ENCODE measurements around the gene NKAIN2. TPM values are rescaled to one million over a fixed set of nuclear protein-coding genes. Genes with fewer than 3 reads are reported as not detected.

NKAIN2 gene
- total and polyA plus RNA-seq, 12 donors: 0.07 to 3.0 (median 0.28) TPM; not detected in 1

DNA sequence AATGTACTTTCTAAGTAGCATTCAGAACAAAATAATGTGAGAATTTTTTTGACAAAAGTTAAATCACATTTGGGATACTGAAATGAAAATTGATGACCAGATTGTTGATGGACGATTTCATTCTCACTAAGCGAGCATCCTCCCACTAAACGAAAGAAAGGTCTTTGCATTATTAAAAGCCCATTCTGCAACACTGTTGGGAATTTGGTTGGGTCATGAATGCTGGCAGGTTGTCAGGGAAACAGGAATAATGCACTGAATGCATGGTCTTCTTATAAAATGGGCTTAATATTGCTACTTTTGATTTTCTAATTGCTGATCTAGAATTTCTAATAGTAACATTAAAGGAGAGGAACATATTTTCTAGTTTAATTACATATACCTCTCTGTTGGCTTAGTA lies 229.8 kb downstream of the NKAIN2 start:
- no peak for ATAC-seq
- H3K27ac ChIP-seq: no peak overlapping the region
- H3K4me3 ChIP-seq: no peak overlapping the region
- 79 to 91% methylated on average over 3 of the region's 3 CpGs for WGBS, 2 donors
- H3K9me3 ChIP-seq: no peaks in the 10 kb centered on the region
- peaks cover 0 to 7% (median 0%) of the 10 kb centered on the region in 9 donors for H3K4me1 ChIP-seq
- no peaks in the 10 kb centered on the region for H3K36me3 ChIP-seq
- no peak for DNase-seq
- TF ChIP-seq, protein P1, sequence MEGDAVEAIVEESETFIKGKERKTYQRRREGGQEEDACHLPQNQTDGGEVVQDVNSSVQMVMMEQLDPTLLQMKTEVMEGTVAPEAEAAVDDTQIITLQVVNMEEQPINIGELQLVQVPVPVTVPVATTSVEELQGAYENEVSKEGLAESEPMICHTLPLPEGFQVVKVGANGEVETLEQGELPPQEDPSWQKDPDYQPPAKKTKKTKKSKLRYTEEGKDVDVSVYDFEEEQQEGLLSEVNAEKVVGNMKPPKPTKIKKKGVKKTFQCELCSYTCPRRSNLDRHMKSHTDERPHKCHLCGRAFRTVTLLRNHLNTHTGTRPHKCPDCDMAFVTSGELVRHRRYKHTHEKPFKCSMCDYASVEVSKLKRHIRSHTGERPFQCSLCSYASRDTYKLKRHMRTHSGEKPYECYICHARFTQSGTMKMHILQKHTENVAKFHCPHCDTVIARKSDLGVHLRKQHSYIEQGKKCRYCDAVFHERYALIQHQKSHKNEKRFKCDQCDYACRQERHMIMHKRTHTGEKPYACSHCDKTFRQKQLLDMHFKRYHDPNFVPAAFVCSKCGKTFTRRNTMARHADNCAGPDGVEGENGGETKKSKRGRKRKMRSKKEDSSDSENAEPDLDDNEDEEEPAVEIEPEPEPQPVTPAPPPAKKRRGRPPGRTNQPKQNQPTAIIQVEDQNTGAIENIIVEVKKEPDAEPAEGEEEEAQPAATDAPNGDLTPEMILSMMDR (IDR thresholded peaks at IDR 0.05): no peak
- no peaks in the 10 kb centered on the region for H3K27me3 ChIP-seq
- intact Hi-C loops (cut with DNase I): no loop called here

DNA sequence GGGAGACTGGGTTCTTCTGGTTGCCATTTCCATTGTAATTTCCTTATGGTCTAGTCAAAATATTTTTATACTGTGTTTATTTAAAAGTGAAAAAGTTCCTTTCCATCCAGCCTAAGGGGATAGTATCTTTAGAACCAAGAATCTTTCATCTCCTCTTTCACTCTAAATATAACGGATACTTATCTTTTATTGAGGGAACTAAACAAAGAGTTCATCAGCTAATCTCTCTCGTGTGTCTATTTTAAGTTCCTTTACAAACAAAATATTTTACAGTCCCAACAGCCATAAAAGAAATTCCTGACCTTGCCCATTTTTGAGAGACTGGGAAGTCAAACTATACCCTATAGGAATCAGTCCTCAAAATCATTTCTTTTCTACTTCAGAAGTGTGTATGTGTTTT lies 232.7 kb downstream of the NKAIN2 start:
- TF ChIP-seq, protein P1 (IDR thresholded peaks at IDR 0.05): no peak
- Histone ChIP-seq H3K36me3 (no peaks in the 10 kb centered on the region), H3K9me3 (no peaks in the 10 kb centered on the region), H3K4me1 (peaks cover 0 to 7% (median 0%) of the 10 kb centered on the region in 9 donors), H3K27me3 (no peaks in the 10 kb centered on the region), H3K27ac (no peak overlapping the region), H3K4me3 (no peak overlapping the region)
- DNase-seq (no peak), ATAC-seq (no peak)
- 5 to 15% methylated on average over 2 of the region's 2 CpGs for WGBS, 2 donors
- intact Hi-C loops (cut with DNase I): no loop called here

DNA sequence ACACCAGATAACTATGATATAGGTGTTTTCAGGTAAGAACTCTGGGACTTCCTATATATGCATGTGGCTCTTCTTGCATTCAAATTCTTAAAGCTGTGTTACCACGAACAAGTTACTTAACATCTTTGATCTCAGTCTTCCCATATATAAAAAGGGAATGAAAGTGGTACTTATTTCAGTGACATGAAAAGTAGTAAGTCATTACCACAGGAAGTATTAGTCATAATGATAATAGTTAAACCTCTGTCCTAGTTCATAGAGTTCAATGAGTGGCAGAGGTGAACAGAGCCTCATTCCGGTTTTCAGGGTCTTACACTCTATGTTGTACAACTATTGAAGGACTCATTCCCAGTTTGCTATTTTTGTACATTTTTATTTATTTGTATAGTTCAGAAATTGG lies 237.0 kb downstream of the NKAIN2 start:
- H3K4me3 ChIP-seq: no peak overlapping the region
- no peaks in the 10 kb centered on the region for H3K9me3 ChIP-seq
- no peak overlapping the region for H3K27ac ChIP-seq
- no peaks in the 10 kb centered on the region for H3K27me3 ChIP-seq
- H3K4me1 ChIP-seq: peaks cover 0 to 7% (median 0%) of the 10 kb centered on the region in 9 donors
- TF ChIP-seq, protein P1 (IDR thresholded peaks at IDR 0.05): no peak
- DNase-seq (no peak), ATAC-seq (no peak)
- 65 to 80% methylated on average over 2 of the region's 2 CpGs for WGBS, 2 donors
- H3K36me3 ChIP-seq: no peaks in the 10 kb centered on the region
- intact Hi-C loops (cut with DNase I): no loop called here

DNA sequence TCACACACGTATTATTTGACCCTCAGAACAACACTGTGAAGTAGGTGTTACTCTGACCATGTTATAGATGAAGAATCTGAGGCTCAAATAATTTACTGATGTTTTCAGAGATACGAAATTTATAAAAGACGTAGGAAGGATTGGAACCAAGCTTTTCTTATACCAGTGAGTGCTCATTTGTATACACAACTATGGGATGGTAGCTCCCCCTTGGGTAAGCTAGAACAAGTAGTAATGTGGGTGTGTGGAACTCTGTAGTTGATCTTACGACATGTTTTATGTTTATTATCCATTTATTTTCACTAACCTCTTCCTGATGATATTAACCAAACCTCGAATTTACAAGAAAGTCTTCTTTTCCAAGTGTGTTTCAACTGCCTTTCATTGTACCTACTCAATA lies 248.5 kb downstream of the NKAIN2 start:
- TF ChIP-seq, protein P1 (IDR thresholded peaks at IDR 0.05): peak in 1 of 9 donors; percentile 12
- 81 to 86% methylated on average over 5 of the region's 5 CpGs for WGBS, 2 donors
- no peaks in the 10 kb centered on the region for H3K9me3 ChIP-seq
- no peaks in the 10 kb centered on the region for H3K27me3 ChIP-seq
- no peak for ATAC-seq
- no peak overlapping the region for H3K27ac ChIP-seq
- DNase-seq: no peak
- H3K4me1 ChIP-seq: no peaks in the 10 kb centered on the region
- H3K4me3 ChIP-seq: no peak overlapping the region
- intact Hi-C loops (cut with DNase I): loop anchor here in 1 of 10 donors (5.0 kb wide), 1 partner anchor 250 kb away; the partner anchor contains the start of gene NKAIN2
- no peaks in the 10 kb centered on the region for H3K36me3 ChIP-seq

Measured in heart right ventricle (tissue), 16 donors.